ENCODE measurements around the gene MISP. TPM values are rescaled to one million over a fixed set of nuclear protein-coding genes. Genes with fewer than 3 reads are reported as not detected.

The MISP gene
- total RNA-seq, 4 donors from 2014 or later: not detected

DNA sequence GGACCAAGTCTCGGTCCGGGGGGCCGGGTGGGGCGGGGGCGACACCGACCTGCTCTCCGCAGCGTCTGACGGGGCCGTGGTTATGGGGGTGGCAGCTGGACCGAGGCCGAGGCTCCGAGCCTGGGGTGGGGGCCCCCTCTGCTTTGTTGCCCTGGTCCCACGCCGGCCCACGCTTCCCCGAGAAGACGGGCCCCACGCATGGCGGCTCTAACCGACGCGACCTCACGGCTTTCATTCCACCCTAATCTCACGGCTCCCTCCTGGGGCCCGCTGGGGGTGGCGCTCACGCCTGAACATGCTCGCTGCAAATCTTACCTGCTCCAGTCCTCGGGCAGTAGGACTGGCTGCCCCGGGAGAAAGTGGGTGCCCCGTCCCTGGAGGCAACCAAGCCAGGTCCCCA, 14.8 kb upstream of the MISP start:
- TF ChIP-seq, protein P1, sequence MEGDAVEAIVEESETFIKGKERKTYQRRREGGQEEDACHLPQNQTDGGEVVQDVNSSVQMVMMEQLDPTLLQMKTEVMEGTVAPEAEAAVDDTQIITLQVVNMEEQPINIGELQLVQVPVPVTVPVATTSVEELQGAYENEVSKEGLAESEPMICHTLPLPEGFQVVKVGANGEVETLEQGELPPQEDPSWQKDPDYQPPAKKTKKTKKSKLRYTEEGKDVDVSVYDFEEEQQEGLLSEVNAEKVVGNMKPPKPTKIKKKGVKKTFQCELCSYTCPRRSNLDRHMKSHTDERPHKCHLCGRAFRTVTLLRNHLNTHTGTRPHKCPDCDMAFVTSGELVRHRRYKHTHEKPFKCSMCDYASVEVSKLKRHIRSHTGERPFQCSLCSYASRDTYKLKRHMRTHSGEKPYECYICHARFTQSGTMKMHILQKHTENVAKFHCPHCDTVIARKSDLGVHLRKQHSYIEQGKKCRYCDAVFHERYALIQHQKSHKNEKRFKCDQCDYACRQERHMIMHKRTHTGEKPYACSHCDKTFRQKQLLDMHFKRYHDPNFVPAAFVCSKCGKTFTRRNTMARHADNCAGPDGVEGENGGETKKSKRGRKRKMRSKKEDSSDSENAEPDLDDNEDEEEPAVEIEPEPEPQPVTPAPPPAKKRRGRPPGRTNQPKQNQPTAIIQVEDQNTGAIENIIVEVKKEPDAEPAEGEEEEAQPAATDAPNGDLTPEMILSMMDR (IDR thresholded peaks at IDR 0.05; ENCODE audit: low read depth): no peak

DNA sequence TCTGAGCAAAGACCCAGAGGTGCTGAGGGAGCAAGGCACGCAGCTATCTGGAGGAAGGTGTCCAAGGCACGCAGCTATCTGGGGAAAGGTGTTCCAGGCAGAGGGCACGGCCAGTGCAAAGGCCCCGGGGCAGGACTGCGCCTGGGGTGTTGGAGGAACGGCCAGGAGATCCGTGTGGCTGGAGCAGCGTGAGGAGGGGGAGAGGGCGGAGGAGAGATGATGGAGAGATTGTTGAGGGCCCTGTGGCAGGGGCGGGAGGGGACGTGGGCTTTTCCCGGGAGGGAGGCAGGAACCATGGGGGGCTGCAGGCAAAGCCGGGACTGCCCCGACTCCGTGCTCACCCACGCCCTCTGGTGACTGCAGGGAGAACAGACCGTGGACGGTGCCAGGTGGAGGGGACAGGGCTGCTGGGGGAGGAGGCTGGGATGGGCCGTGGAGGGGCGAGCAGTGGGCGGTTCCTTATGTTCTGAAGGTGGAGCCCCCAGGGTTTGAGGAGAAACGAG, 13.3 kb upstream of the MISP start:
- TF ChIP-seq, protein P1 (IDR thresholded peaks at IDR 0.05; ENCODE audit: low read depth): no peak

DNA sequence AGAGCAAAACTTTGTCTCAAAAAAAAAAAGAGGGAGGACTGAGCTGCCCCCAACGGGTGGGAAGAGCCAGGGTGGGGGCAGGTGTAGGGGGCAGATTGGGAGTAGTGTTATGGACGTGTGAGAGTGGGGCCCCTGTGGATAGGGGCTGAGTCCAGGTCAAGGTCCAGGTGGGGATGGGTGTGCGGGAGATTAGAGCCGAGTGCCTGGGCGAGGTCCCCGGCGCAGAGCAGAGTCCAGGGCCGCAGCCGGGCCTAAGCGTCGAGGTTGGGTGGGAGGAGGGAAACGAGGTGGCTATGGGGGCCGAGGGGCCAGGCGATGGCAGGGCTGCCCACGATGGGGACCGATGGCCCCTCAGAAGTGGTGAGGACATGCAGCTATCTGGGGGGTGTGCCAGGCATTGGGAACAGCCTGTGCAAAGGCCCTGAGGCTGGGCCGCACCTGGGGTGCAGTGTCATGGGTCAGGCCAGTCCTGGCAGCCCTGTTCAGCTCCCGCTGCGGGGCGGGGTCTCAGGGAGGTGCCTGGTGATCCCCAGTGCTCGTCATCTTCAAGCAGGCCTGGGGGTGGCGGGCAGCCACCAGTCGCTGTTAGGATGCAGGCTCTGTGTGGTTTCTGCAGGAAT, 12.3 kb upstream of the MISP start:
- TF ChIP-seq, protein P1 (IDR thresholded peaks at IDR 0.05; ENCODE audit: low read depth): no peak

DNA sequence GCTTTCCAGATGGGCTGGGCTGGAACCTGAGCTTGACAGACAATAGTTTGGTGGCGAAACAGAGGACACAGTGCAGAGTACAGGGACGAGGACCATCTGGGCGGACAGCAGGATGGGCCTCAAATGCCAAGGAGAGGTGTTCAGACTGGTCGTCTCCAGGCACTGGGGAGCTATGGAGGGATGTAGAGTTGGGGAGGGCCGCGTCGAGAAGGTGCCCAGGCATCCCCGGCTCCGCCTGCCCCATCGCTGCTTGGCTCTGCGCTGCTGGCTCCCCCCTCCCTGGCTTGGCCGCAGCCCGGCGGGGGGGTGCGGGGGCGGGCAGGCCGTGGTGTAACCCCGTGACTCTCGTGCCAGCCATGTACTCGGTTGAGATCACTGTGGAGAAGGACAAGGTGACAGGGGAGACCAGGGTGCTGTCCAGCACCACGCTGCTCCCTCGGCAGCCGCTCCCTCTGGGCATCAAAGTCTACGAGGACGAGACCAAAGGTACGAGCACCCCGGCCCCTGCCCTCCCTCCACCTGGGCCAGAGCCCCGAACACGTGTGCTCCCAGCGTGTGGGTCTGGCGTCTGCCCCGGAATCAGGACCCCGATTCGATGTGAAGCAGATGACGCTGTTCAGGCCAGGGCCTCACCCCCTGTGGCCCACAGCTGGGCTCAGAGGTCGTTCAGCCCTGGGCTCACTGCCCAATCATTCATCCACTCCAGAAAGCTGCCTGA, 10.8 kb upstream of the MISP start:
- TF ChIP-seq, protein P1 (IDR thresholded peaks at IDR 0.05; ENCODE audit: low read depth): no peak

DNA sequence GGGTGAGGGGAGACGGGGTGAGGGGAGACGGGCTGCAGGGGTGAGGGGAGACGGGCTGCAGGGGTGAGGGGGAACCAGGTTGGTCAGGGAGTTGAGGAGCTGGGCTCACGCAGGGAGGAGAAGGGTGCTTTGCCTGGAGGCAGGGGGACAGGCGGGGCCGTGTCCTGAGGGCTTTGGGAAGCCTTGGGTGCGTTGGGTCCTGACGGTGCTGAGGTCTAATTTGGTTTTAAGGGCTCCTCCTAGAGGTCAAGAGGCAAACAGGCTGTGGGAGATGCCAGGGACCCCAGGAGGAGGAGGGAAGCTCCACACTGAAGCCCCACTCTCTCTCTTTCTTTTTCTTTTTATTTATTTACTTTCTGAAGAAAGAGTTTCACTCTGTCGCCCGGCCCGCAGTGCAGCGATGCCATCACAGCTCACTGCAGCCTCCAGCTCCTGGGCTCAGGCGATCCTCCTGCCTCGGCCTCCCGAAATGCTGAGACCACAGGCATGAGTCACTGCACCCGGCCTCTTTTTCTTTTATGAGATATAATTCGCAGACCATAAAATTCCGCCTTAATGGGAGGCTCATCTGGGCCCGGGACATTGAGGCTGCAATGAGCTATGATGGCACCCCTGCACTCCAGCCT, 9.3 kb upstream of the MISP start:
- TF ChIP-seq, protein P1 (IDR thresholded peaks at IDR 0.05; ENCODE audit: low read depth): no peak

DNA sequence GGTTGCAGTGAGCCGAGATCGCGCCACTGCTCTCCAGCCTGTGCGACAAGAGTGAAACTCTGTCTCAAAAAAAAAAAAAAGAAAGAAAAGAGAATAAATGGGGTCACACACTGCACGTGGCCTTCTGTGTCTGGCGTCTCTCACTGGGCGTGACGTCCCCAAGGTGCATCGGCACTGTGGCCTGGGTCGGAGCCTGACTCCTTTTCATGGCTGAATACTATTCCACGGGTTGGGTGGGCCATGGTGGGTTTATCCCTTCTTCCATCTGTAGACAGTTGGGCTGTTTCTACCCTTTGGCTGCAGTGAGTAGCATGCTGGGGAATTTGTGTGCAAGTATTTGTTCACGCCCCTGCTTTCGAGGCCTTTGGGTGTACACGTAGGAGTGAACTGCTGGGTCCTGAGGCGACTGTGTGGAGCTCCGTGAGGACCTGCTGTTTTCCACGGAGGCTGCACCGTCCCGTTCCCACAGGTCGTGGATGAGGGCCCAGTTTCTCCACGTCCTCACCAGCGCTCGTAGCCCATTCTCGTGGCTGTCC, 8.3 kb upstream of the MISP start:
- TF ChIP-seq, protein P1 (IDR thresholded peaks at IDR 0.05; ENCODE audit: low read depth): no peak

DNA sequence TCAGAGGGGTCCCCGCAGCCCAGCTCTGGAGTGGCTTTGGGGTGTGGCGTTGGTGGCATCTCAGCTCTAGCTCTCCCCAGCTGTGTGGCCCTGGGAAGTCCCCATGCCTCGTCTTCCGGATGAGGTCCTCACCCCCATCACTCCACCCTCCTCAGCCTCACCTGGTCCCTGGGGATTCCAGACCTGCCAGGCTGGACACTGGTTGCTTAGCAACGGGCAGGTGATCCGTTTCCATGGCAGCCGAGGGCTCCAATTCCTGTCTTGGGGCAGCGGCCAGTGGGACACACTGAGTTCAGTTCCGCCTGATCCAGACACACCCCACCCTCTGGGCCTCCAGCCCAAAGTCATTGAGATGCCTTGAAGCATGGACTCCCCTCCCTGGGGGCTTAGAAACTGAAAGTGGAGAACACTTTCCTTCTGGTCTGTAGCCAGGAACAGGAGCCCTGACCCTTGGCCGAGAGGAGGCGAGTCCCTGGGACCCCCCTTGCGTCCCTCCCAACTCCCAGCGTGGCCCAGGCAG, 7.7 kb upstream of the MISP start:
- TF ChIP-seq, protein P1 (IDR thresholded peaks at IDR 0.05; ENCODE audit: low read depth): no peak

Data from subcutaneous adipose tissue (tissue), 4 donors.